Liver (tissue), 3 donors: Measurements from ENCODE around the gene CDCP1.

ENCODE experiments used
- GABPA ChIP-seq, 2 donors: IDR thresholded peaks in 1 of 2; conservative IDR thresholded peaks in 1 of 2; 2 replicates each; pipeline ENCODE4 v1.6.1; 2016; ENCODE audit warnings: antibody characterized with exemption in 2 of 2, mild to moderate bottlenecking in 1 of 2, moderate library complexity in 1 of 2
- HNF4A ChIP-seq, 2 donors: conservative IDR thresholded peaks; 2 replicates each; pipeline ENCODE4 v1.6.1; 2016; ENCODE audit warnings: antibody characterized with exemption in 2 of 2, mild to moderate bottlenecking in 2 of 2
- JUND ChIP-seq, 2 donors: IDR thresholded peaks; 2 replicates each; pipeline ENCODE4 v1.6.1; 2016; ENCODE audit warnings: antibody characterized with exemption in 2 of 2
- RAD21 ChIP-seq, 2 donors: IDR thresholded peaks; 2 replicates each; pipeline ENCODE4 v1.6.1; 2016; ENCODE audit warnings: antibody characterized with exemption in 2 of 2, mild to moderate bottlenecking in 2 of 2
- REST ChIP-seq: IDR thresholded peaks from 2 replicates; pipeline ENCODE4 v1.6.1; 2016; ENCODE audit warnings: antibody characterized with exemption, mild to moderate bottlenecking
- SP1 ChIP-seq: IDR thresholded peaks from 2 replicates; pipeline ENCODE4 v1.6.1; 2018; ENCODE audit warnings: antibody characterized with exemption, mild to moderate bottlenecking
- TAF1 ChIP-seq: conservative IDR thresholded peaks from 2 replicates; pipeline ENCODE4 v1.6.1; 2016; ENCODE audit warnings: antibody characterized with exemption, mild to moderate bottlenecking
- YY1 ChIP-seq: IDR thresholded peaks from 2 replicates; pipeline ENCODE4 v1.6.1; 2016; ENCODE audit warnings: antibody characterized with exemption, mild to moderate bottlenecking
- TF ChIP-seq, protein P1 (sequence below): fragments of 150-350 bp; IDR thresholded peaks from 2 replicates; pipeline ENCODE4 v1.5.1; 2017; ENCODE audit warnings: improper control_type of control experiment, low read depth, low read length; ENCODE audit not compliant: missing input control
- TF ChIP-seq, protein P2 (sequence below): IDR thresholded peaks from 2 replicates; pipeline ENCODE4 v1.6.1; 2016; ENCODE audit warnings: antibody characterized with exemption
- TF ChIP-seq, protein P3 (sequence below): IDR thresholded peaks from 2 replicates; pipeline ENCODE4 v1.6.1; 2016; ENCODE audit warnings: antibody characterized with exemption
- donor health status: healthy.
- donor health status: healthy.

- TF ChIP-seq SP1 (no peak), REST (no peak), RAD21 (IDR thresholded peaks at IDR 0.05) (no peak), GABPA (IDR thresholded peaks at IDR 0.05 in 1 of 2, conservative IDR thresholded peaks at IDR 0.05 in 1 of 2) (no peak), JUND (IDR thresholded peaks at IDR 0.05) (no peak), TAF1 (no peak), HNF4A (conservative IDR thresholded peaks at IDR 0.05) (no peak), YY1 (no peak)
- TF ChIP-seq, protein P1, sequence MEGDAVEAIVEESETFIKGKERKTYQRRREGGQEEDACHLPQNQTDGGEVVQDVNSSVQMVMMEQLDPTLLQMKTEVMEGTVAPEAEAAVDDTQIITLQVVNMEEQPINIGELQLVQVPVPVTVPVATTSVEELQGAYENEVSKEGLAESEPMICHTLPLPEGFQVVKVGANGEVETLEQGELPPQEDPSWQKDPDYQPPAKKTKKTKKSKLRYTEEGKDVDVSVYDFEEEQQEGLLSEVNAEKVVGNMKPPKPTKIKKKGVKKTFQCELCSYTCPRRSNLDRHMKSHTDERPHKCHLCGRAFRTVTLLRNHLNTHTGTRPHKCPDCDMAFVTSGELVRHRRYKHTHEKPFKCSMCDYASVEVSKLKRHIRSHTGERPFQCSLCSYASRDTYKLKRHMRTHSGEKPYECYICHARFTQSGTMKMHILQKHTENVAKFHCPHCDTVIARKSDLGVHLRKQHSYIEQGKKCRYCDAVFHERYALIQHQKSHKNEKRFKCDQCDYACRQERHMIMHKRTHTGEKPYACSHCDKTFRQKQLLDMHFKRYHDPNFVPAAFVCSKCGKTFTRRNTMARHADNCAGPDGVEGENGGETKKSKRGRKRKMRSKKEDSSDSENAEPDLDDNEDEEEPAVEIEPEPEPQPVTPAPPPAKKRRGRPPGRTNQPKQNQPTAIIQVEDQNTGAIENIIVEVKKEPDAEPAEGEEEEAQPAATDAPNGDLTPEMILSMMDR: no peak
- TF ChIP-seq, protein P2, sequence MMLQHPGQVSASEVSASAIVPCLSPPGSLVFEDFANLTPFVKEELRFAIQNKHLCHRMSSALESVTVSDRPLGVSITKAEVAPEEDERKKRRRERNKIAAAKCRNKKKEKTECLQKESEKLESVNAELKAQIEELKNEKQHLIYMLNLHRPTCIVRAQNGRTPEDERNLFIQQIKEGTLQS: no peak
- TF ChIP-seq, protein P3, sequence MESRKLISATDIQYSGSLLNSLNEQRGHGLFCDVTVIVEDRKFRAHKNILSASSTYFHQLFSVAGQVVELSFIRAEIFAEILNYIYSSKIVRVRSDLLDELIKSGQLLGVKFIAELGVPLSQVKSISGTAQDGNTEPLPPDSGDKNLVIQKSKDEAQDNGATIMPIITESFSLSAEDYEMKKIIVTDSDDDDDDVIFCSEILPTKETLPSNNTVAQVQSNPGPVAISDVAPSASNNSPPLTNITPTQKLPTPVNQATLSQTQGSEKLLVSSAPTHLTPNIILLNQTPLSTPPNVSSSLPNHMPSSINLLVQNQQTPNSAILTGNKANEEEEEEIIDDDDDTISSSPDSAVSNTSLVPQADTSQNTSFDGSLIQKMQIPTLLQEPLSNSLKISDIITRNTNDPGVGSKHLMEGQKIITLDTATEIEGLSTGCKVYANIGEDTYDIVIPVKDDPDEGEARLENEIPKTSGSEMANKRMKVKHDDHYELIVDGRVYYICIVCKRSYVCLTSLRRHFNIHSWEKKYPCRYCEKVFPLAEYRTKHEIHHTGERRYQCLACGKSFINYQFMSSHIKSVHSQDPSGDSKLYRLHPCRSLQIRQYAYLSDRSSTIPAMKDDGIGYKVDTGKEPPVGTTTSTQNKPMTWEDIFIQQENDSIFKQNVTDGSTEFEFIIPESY: no peak
Observed at GRCh38 chr3:45171283-45171682, 25.1 kb upstream of the CDCP1 start.
